ENCODE data around the gene ANKDD1A. TPM values are rescaled to one million over a fixed set of nuclear protein-coding genes. Genes with fewer than 3 reads are reported as not detected.
A peak's percentile ranks its signal among the peaks of the same experiment; 100 is the strongest.

ANKDD1A gene
- total RNA-seq, 1 donor from 2014 or later: 1.1 TPM

DNA sequence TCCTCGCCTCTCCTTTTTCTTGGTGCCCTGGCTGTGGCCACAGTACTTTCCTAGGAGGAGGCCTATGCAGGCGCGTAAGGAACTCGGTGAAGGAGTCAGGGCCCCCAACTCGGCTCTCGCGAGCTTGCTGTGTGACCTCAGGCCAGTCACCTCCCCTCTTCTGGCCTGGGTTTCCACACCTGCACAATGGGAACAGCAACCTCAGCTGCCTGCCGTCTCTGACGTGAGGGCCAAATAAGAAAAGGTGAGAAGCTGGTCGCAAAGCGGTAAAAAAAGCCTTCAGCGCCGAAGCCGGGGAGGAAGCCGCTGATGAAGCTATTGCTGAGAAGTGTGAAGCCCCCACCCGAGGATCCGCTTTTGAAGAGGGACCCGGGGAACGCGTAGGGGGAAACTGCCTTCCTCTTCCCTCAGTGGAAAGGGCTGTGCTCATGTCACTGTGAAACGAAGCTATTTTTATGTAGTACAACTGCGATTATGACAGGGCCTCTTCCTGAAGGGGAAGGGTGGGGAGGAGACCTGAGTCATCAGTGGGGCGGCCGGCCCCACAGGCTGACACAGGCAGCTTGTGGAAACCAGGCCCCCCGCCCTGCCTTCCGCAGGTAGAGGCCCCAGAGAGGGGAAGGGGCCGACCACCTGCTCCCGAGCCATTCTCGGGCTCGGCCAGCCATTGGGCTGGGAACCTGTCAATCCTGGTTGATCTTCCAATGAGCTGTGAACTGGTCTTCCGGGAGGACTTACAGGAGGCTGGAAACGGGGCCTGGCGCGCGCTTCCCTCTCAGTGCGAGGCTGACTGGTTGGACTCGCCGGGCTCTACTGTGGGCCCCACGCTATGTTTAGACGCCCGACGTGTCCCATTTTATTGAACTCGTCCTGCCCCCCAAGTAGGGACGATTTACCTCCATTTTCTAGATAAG is 18.0 kb upstream of the ANKDD1A start:
- DNase-seq (ENCODE audit: missing footprints) (peak; percentile 97), ATAC-seq (peak; percentile 85)
- intact Hi-C loops (cut with DNase I): no loop called here

DNA sequence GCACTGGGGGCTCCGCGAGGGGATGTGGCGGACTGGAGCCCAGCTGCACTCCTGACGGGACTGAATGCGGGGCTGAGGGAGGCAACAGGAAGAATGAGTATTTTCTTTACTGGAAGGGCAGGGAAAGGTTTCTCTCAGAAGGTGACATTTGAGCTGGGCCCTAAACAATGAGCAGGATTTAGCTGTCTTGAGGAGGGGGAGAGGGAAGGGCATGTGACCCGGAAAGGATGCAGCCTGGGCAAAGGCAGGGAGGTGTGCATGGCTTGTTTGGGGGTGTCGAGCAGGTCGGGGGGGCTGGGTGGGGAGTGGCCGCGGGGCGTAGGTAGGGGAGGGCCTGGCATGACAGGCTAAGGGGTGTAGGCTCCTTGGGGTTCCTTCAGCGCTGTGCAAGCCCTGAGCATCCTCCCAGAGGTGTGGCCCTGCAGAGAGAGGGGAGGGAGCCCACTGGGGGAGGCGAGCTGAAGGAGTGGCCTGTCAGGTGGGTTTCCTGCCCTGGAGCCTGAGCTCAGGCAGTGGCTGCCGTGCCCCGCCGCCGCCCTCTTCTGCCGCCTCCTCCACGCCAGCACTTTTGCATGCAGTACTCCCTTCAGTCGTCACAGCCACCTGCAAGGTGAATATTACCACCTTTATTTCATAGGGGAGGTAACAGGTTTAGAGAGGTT is 17.2 kb upstream of the ANKDD1A start:
- intact Hi-C loops (cut with DNase I): no loop called here
- no peak for DNase-seq (ENCODE audit: missing footprints)
- ATAC-seq: no peak

DNA sequence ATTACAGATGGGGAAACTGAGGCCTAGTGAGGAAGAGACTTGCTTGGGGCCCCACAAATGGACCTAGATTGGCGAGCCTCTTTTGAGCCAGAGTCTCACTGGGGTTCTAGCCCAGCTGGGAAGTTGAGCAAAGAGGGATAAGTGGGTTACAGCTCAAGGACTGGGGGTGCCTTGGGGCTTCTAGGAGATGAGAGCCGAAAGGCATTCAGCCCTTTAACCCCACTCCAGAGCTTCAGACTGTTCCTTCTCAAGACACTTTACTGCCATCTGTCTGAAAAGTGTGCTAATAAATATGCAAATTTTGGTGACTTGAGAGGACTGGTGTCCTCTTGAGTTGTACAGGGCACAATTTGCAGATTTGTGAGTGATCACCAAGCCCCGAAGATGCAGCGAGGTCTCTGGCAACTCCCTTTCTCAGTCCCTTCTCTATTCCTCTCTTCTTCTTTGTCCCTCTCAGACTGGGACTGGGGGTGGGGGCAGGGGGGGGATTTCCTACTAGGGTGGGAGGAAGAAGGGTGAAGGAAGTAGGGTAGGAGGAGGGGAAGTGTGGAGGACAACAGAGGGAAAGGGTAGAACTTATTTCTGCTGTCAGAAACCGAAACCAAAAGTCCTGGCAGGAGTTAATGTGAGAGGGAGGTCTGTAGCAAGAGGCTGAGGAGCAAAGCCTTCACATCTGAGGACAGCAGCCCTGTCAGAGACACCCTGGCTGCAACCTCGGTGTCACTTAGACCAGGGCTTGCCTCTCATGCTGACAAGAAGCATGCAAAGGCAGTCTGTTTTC is 16.2 kb upstream of the ANKDD1A start:
- DNase-seq (ENCODE audit: missing footprints) (no peak), ATAC-seq (peak; percentile 15)

DNA sequence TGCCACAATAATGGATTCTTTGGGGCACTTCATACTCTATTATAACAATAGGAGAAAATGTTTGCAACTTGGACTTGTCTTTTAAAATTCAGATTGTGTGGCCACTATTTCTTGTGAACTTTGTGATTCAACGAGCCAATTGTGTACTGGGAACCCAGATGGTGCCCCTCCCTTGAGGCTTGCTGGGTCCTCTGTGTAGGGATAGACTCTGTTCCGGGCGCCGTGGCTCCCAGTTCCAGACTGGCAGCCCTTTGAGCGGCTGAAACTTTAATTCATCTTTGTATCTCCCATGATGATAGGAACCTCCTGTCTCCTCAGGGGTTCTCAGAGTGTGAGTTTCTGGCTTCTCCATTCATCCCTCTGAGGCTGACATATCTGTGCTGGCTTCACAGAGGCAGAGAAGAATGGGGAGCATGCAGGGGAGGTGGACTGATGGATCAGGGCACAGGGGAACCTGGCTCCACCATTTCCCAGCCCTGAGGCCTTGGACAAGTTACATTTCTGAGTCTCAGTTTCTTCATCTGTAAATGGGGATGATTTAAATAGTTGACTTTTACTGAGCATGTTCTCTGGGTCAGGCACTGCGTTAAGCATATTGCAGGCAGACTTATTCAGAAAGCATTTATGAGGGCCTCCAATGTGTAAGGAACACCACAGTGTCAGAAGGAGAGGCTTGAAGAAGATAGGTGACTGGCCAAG is 15.2 kb upstream of the ANKDD1A start:
- ATAC-seq: no peak
- intact Hi-C loops (cut with DNase I): no loop called here
- no peak for DNase-seq (ENCODE audit: missing footprints)

More for the DNA sequence above, 16.2 kb upstream of the ANKDD1A start:
- intact Hi-C loops (cut with DNase I): no loop called here

DNA sequence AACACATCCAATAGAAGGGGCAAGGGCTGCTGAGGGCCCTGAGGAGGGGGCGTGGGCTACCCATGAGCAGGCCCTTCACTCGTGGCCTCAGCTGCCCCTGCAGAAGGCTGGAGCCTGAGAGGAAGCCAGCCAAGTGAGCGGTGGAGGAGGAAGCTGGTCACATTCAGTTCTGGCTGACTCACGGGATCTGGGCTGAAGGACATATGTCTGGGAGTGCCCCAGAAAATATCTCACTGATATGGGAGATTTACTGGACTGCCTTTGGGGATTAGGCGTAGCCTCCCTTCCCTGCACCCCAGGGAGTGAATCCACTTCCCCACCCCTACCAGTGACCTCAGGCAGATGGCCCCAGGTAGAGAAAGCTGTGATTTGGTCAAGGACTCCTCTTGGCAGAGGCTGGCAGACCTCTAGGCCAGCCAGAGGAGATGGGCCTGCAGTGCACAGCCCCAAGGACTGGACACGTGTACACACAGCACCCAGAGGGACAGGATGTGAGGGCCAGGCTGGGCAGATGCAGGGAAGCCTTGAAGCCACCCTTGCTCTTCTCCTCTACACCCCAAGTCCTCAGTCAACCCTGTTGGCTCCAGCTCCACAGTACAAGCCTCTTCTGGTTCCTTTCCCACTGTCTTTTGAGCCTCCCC is 14.2 kb upstream of the ANKDD1A start:
- ATAC-seq (peak; percentile 69), DNase-seq (ENCODE audit: missing footprints) (peak; percentile 86)
- intact Hi-C loops (cut with DNase I): no loop called here

DNA sequence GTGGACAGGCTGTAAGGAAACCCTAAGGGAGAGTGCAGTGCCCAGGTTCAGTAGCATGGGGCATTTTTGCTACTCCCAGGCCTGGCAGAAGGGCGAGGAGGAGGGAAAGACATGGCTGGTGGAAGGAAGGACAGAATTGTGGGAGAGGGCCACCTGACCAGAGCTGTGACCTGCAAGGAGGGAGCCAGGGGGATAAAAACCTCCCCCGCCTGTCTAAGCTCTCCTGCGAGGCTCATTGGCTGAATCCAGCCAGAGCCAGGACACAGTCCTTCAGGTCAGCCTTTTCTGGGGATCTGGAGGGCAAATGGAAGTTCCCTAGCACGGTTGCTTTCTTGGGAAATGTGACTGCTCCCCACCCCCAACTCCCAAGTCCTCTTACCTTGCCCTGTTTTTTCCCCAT is 13.3 kb upstream of the ANKDD1A start:
- intact Hi-C loops (cut with DNase I): no loop called here
- ATAC-seq: no peak
- no peak for DNase-seq (ENCODE audit: missing footprints)

DNA sequence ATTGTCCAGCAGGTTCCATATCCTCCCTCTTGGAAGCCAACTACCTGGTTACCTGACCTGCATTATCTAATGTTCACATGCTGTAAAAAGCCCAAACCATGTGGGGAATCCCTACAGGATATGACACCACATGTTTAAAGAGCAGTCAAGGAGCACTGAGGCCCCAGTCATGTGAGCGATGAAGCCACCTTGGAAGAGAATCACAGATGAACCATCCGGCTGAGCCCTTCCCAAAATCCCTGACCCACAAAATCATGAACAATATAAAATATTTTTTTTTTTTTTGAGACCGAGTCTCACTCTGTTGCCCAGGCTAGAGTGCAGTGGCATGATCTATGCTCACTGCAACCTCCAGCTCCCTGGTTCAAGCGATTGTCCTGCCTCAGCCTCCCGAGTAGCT is 10.6 kb upstream of the ANKDD1A start:
- intact Hi-C loops (cut with DNase I): no loop called here

DNA sequence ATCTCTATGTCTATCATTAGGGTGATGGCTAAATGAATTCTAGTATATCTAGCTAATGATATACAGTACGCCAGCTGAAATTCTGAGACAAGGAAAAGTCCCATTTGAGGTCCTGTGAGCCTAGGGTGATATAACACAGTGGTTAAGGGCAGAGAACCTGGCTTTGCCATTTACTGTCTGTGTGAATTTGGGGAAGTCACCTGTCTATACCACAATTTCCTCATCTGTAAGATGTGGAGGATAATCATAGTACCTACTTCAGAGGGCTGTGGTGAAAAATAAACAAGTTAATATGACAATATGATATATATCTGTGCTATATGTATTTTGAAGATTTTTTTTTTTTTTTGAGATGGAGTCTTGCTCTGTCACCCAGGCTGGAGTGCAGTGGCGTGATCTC is 9.8 kb upstream of the ANKDD1A start:
- DNase-seq (ENCODE audit: missing footprints): no peak
- ATAC-seq: no peak
- intact Hi-C loops (cut with DNase I): no loop called here

More for the DNA sequence above, 10.6 kb upstream of the ANKDD1A start:
- ATAC-seq: no peak
- DNase-seq (ENCODE audit: missing footprints): no peak

DNA sequence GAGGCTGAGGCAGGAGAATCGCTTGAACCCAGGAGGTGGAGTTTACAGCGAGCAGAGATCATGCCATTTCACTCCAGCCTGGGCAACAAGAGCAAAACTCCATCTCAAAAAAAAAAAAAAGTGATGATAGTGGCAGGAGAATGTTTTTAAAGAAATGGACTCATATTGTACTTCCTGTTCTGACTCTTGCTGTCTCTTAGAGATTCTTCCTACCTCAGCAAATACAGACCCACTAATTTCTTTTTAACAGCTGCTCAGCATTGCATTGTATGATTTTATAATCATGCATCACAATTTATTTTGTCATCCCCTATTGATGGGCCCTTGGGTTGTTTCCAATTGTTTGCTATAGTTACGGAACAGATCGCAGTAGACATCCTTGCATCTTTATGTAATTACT is 8.8 kb upstream of the ANKDD1A start:
- DNase-seq (ENCODE audit: missing footprints): no peak
- intact Hi-C loops (cut with DNase I): no loop called here
- no peak for ATAC-seq

DNA sequence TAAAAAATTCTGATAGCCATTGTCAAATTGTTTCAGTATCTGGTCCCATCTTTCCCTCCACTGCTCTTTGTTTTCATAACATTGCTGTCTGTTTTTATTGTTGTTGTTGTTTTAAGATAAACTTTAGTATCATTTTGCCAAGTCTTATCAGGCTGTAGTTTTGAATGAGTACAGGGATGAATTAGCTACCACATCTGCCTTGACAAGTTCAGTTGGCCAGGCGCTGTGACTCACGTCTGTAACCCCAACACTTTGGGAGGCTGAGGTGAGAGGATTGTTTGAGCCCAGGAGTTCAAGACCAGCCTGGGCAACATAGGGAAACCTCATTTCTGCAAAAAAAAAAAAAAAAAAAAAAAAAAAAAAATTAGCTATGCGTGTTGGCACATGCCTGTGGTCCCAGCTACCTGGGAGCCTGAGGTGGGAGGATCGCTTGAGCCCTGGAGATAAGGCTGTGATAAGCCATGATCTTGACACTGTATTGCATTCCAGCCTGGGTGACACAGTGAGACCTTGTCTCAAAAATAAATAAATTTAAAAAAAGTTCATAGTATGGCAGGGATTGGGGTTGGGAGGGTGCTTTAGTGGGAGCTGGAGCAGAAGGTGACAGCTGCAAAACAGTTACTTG is 8.3 kb upstream of the ANKDD1A start:
- intact Hi-C loops (cut with DNase I): no loop called here
- ATAC-seq (no peak), DNase-seq (ENCODE audit: missing footprints) (no peak)

DNA sequence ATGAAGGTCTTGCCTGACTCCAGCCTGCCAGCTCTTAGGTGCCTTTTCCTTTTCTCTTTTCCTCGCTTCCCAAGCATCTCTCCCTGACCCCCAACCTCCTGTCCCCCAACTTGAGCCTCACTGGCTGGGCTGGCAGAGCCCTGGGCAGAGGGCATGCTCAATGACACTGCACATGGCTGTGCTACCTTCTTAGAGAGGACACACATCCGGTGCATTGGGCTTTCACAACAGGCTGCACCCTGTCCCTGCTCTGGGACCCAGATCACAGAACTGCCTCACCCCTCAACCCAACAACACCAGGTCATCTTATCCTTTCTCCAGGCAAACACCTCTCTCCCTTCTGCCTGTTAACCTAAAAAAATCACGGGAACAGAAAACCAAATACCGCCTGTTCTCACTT is 7.5 kb upstream of the ANKDD1A start:
- ATAC-seq: no peak
- intact Hi-C loops (cut with DNase I): loop anchor here (2.0 kb wide), 2 partner anchors 61 to 173 kb away; no protein-coding TSS in a partner anchor
- no peak for DNase-seq (ENCODE audit: missing footprints)

DNA sequence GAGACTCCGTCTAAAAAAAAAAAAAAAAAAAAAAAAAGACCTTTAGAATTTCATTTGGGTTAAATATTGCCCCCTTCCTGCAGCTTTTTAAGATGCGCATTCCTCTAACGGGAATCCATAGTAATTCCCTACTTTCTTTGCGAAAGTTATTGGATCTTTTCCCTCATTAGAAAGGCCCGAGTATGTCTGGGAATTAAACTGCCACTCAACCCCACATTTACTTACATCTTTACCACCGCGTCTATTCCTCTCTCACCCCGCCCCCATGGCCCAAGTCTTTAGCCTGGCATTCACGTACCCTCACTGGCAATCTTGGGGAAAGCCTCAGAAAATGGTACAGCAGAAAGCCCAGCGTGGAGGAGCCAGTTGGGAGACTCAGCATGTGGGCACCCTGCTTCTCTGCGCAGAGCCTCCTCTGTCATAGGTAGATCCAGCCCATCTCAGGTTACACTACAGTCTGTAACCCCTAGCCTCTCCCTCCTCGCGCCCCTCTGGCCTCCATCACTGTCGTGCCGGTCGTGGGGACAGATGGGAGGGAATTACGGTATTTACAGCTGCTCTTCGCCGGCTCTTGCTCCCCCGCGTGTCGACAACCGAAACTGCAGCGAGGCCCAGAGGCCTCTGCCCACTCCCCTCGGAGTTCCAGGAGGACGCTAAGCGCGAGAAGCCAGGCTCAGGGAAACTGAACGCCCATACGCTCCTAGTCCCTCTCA is 6.4 kb upstream of the ANKDD1A start:
- intact Hi-C loops (cut with DNase I): loop anchor here (2.0 kb wide), 2 partner anchors 62 to 174 kb away; no protein-coding TSS in a partner anchor
- DNase-seq (ENCODE audit: missing footprints) (peak; percentile 91), ATAC-seq (peak; percentile 92)

DNA sequence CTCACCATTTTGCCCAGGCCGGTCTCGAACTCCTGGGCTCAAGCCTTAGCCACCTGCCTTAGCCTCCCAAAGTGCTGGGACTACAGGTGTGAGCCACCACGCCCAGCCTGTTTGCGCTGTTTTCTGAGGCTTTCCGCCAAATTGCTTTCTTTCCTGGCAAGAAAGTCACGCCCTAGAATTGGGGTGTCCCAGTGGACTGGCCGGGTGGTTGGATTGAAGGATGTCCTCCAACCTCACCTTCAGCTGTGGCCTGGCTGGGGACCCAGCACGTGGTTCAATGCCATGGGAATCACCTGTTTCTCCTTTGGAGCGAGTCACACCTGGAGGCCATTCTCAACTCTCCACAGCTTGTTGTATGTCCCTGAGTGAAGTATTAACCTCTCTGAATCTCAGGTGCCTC is 5.8 kb upstream of the ANKDD1A start:
- DNase-seq (ENCODE audit: missing footprints): no peak
- intact Hi-C loops (cut with DNase I): loop anchor here (2.0 kb wide), 2 partner anchors 63 to 175 kb away; no protein-coding TSS in a partner anchor
- peak; percentile 2 for ATAC-seq

DNA sequence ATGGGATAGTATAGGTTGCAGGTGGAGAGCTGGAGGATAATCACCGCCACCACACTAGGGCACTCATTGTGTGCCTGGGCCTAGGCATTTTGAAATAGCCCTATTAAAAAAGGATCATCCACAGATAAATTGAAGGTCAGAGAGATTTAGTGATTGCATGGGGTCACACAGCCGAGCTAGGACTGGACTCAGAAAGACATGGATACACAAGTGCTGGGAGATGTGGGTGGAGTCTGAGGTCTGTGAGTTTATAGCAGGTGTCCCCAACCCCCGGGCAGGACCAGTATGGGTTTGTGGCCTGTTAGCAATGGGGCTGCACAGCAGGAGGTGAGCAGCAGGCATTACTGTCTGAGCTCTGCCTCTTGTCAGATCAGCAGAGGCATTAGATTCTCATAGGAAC is 5.3 kb upstream of the ANKDD1A start:
- no peak for ATAC-seq
- no peak for DNase-seq (ENCODE audit: missing footprints)
- intact Hi-C loops (cut with DNase I): no loop called here

DNA sequence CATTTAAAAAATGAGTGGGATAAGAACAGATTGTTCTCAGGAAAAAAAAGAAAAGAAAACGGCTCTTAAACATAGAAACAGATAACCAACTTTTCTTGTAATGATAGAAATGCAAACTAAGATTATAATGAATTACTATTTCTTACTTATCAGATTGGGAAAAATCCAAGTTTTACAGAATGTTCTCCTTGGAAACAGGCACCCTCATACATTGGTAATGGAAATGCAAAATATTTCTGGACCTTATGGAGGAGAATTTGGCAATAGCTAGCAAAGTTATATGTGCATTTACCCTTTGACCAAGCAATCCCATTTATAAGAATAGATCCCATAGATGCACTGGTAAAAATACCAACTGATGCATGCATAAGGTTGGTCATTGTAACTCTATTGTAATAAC is 3.7 kb upstream of the ANKDD1A start:
- ATAC-seq (no peak), DNase-seq (ENCODE audit: missing footprints) (no peak)
- intact Hi-C loops (cut with DNase I): no loop called here

DNA sequence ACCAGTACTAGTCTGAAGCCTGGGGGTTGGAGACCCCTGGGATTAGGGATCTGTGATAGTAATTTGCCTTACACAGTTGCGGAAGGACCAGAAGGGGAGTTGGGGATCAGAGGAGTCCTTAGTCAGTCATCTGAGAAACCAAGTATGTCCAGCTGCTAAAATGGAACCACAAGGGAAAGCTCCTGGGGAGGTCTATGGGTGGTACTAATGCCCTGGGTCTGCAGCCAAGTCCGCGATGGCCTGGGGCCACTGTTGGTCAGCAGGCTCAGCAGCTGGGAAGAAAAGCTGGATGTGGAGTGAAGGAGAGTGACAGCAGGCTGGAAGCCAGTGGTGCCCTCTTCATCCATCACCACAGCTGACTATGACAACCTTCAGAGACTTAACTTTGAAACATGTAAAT is 2.2 kb upstream of the ANKDD1A start:
- intact Hi-C loops (cut with DNase I): no loop called here
- no peak for DNase-seq (ENCODE audit: missing footprints)
- no peak for ATAC-seq

All from Right ventricle myocardium inferior (tissue), 1 donor.